HG03457 (cell line): ENCODE data around the gene CFTR.
"Not testable (repeated sequence)": the region's sequence is repeated elsewhere in the genome, so short reads cannot be mapped to it uniquely, and the experiment has no call there.

ENCODE experiments used
- ATAC-seq: cut with Tn5 transposase; IDR thresholded peaks from one replicate; pipeline ENCODE4 v1.9.1; 2021; ENCODE audit warnings: moderate number of reproducible peaks; ENCODE audit not compliant: unreplicated experiment

Gene CFTR

DNA sequence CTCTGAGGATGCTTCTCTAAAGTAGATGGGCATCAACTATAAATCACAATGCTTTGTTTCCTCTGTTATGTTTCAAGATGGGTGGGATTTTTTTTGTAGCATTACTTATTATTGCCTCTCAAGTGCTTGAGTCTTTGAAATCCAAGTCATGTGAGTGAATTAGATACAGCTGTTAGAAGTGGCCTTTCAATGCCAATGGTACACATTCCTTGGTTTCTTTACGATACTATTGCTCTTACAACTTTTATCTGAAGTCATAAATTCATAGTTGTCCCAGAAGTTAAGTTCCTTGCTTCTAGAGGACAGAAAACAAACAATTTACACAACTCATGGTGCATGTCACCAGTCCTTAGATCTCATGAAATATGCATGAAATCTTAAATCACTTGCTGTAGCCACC, 15.5 kb downstream of the CFTR start:
- no peak for ATAC-seq

DNA sequence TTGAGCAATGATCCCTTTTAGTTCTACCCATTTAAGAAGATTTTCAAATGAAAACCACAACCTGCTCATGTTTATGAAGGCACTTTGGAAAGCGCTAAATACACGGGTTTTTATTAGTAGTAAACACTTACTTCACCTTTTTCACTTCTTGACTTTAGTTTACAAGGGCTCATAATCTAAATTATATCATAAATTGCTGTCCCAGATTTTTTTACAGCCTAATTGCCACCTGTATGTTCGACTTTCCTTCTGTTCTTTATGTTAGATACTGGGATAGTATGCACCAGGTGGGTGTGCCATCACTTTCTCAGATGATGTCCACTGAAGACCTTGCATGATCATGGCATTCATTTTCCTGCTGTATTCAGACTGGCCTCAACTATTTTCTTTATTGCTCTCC, 22.5 kb downstream of the CFTR start:
- ATAC-seq: no peak

DNA sequence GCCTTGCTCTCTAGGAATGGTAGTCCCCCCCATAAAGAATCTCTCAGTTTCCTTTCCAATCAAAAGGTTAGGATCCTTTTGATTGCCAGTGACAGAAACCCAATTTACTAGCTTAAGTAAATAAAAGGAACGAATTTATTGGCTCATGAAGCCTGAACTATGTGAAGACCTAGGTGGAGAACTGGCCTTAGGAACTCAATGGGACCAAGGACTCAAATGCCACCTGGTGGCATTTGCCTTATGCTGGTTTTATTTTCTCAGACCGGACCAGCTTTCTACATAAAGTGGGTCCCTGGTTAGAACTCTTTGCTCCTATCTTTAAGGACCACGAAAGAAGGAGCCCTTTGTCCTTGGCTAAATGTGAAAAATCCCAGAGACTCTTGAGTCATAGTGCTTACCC, 25.4 kb downstream of the CFTR start:
- no peak for ATAC-seq

DNA sequence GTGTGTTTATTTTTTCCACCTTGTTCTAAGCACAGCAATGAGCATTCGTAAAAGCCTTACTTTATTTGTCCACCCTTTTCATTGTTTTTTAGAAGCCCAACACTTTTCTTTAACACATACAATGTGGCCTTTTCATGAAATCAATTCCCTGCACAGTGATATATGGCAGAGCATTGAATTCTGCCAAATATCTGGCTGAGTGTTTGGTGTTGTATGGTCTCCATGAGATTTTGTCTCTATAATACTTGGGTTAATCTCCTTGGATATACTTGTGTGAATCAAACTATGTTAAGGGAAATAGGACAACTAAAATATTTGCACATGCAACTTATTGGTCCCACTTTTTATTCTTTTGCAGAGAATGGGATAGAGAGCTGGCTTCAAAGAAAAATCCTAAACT, 28.9 kb downstream of the CFTR start:
- no peak for ATAC-seq

DNA sequence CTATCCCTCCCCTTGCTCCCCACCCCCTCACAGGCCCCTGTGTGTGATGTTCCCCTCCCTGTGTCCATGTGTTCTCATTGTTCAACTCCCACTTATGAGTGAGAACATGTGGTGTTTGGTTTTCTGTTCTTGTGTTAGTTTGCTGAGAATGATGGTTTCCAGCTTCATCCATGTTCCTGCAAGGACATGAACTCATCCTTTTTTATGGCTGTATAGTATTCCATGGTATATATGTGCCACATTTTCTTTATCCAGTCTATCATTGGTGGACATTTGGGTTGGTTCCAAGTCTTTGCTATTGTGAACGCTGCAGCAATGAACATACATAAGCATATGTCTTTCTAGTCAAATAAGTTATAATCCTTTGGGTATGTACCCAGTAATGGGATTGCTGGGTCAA, 37.4 kb downstream of the CFTR start:
- ATAC-seq: not testable (repeated sequence)

DNA sequence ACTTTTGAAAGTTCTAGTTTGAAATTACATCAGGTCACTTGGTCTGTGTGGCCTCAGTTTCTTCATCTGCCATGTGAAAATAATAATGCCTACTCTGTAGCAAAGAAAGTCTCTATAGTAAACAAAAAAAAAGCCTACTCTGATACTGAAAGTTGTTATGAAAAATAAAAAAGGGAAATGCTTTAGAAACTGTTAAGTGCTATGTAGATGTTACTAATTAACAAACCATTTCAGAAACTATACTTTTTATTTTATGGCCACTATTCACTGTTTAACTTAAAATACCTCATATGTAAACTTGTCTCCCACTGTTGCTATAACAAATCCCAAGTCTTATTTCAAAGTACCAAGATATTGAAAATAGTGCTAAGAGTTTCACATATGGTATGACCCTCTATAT, 50.6 kb downstream of the CFTR start:
- ATAC-seq: no peak

DNA sequence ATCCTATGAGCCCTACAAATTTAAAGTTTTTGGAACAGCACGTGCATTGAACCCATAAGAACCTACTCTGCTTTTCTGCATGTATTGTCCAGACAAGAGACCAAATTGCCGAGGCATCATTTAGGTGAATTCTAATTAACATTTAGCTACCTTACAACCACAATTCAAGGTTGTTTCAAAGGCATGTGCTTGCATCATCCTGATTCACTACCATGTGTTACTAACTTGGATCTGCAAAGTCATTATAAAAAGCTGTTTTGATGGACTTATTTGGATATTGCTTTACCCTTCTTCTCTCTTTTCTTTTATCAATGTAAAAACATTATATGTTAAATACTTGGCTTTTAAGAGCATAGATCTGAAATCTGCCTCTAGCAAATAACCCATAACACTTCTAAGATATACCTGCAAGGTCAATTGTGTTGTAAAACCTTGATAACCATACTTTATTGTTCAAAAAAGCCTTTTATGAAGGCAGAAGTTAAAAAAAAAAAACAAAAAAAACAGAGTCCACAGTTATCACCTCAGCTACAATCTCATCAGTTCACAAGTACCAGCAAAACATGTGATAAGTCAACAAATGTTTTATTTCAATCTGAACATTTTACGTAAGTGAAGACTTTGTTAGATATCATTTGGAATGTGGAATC, 51.9 kb downstream of the CFTR start:
- no peak for ATAC-seq

DNA sequence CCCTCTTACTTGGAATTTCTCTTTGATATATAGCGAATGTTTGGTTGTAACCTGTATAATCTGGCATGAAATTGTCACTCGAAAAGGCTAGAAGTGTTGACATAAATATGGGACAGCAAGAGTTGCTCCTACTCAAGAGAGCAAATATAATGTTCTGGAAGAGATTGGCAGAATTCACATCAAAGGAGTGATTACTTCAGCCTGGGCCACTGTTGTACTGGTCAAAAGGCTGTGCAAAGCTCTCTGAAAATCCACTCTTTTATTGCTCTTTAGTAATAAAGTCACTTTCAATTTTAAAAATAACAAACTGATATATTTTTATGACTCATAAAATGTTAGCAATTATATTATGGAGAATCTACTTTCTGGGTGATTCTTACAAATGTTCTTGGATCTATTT, 58.2 kb downstream of the CFTR start:
- no peak for ATAC-seq

DNA sequence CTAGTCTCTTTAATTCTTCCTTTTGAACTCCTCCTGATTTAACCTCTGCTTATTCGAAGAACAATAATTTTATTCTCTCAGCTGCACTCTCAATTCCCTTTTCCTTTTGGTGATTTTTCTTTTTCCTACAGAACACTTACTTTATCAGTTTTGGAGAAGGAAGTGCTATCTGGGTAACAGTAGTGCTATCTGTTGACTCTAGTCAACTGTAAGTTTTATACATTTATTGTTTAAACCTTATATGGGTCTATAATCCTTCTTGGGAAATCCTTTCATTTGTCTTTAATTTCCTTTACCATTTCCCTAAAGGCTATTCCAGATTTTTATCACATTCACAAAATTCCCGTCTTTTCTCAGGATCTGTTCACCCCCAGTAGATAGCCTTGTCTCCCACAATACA, 64.2 kb downstream of the CFTR start:
- no peak for ATAC-seq

DNA sequence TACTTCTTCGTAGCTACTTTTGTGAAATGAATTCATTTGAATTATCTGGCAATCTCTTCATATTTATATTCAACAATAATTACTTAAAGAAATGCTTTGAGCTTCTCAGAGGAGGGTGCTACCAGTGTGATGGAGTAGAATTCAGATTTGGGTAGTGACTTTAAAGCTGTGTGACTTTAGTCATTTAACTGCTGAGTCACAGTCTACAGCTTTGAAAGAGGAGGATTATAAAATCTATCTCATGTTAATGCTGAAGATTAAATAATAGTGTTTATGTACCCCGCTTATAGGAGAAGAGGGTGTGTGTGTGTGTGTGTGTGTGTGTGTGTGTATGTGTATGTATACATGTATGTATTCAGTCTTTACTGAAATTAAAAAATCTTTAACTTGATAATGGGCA, 68.2 kb downstream of the CFTR start:
- no peak for ATAC-seq

DNA sequence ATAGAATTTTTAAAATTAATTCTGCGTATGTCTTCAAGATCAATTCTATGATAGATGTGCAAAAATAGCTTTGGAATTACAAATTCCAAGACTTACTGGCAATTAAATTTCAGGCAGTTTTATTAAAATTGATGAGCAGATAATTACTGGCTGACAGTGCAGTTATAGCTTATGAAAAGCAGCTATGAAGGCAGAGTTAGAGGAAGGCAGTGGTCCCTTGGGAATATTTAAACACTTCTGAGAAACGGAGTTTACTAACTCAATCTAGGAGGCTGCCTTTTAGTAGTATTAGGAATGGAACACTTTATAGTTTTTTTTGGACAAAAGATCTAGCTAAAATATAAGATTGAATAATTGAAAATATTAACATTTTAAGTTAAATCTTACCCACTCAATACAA, 70.8 kb downstream of the CFTR start:
- no peak for ATAC-seq

DNA sequence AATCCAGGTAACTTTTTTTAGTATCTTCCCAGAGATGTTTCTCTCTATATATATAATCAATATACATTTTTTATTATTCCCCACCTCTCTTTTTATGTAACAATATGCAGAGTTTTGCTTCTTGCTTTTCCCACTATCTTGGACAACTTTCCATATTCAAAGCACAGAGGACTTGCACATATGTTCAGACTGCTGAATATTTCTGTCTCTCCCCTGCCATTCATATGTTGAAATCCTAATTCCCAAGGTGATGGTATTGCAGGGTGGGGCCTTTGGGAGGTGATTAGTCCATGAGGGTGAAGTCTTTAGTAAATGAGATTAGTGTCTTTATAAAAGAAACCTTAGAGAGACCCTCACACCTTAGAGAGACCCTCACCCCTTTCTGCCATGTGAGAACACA, 72.8 kb downstream of the CFTR start:
- no peak for ATAC-seq

DNA sequence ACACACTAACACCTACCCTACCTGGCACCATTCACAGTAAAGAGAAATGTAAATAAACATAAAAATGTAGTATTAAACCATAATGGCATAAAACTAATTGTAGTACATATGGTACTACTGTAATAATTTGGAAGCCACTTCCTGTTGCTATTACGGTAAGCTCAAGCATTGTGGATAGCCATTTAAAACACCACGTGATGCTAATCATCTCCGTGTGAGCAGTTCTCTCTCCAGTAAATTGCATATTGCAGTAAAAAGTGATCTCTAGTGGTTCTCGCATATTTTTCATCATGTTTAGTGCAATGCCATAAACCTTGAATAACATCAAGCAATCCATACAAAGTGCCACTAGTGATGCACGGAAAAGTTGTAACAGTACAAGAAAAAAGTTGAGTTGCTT, 75.4 kb downstream of the CFTR start:
- ATAC-seq: no peak

DNA sequence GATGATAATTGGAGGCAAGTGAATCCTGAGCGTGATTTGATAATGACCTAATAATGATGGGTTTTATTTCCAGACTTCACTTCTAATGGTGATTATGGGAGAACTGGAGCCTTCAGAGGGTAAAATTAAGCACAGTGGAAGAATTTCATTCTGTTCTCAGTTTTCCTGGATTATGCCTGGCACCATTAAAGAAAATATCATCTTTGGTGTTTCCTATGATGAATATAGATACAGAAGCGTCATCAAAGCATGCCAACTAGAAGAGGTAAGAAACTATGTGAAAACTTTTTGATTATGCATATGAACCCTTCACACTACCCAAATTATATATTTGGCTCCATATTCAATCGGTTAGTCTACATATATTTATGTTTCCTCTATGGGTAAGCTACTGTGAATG, 79.6 kb downstream of the CFTR start:
- ATAC-seq: no peak

DNA sequence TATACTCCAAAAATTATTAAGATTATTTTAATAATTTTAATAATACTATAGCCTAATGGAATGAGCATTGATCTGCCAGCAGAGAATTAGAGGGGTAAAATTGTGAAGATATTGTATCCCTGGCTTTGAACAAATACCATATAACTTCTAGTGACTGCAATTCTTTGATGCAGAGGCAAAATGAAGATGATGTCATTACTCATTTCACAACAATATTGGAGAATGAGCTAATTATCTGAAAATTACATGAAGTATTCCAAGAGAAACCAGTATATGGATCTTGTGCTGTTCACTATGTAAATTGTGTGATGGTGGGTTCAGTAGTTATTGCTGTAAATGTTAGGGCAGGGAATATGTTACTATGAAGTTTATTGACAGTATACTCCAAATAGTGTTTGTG, 80.2 kb downstream of the CFTR start:
- ATAC-seq: no peak

DNA sequence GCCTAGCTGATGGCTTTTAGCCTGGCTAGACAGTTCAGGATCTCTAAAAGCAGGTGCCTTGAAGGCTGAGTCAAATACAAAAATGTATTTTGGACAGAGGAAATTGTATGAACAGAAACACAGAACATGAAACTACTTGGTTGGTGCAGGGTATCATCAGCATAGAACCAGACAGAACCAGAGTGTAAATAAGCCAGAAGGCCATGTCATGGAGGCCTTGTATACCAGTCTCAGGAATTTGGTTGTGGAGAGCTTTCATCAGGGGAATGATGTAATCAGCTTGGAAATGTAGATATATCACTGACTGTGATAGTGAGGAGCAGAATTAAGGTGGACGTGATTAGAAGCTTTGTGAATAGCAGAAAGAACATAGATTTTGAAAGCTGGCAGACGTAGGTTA, 82.9 kb downstream of the CFTR start:
- no peak for ATAC-seq

DNA sequence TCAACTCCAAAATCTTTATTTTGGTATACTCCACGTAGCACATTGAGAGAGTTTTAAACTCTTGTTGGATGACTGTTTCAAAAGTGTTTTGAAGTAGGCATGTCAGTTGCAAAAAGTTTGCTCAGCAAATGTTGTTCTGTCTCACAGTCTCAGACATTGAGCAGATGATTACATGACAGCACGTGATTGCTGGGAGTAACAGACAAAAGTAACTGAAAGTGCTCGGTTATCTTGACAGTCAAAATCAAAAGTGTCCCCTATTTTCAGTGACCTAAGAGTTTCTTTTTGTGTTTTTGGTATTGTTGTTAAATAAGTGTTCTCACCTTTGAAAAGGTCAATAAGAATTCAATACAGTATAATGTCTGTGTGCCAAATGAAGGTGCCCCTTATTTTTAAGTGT, 84.3 kb downstream of the CFTR start:
- ATAC-seq: no peak

DNA sequence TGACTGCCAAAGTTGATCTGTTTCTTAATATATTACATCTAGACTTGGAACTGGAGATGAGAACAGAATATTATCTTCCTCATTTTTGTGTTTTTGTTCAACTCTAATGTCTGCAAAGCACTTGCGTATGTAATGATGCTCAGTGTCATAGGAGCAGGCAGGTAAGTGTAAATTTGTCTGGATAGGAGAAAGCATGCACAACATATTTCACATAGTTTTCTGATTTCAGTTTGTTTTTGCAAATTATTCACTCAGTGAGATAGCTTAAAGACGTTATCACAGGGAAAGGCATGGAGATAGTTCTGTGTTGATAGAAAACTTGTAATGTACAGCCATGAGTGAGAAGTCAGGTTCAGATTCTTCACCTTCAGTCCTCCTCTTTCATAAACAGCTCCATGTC, 84.8 kb downstream of the CFTR start:
- ATAC-seq: no peak

DNA sequence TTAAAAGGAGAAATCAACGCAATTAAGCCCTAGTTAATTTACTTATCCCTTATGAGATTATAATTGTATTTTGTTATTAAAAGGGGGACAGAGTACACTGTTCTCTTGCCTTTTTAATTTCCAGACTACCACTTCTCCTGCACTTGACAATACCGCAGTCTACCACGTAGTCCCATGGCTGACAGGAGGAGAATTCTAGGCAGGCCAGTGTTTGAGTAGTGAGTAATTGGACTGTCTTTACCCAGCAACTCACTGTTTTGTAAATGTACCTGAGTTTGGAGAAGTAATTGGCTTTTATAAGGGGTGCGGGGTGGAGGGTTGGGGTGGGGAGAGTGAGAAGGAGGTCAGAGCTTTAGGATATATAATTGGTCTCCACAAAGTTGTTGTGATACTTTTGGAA, 85.4 kb downstream of the CFTR start:
- ATAC-seq: no peak

DNA sequence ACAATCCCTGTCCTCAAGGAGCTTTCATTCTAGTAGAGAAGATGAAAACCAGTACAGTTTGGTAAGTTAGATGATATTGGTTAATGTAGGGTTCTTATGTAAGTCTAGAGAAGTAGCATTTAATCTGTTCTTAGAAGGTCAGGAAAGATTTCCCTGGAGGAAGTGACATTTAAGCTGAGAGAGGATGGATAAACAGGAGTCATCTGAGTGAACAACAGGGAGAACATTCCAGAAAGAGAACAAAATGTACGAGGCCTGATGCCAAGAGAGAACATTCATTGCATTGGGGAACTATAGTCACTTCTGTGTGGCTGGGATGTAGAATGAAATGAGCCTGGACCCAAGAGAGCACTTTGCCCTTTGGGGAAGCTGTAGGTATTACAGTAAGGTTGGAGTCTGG, 88.0 kb downstream of the CFTR start:
- no peak for ATAC-seq

DNA sequence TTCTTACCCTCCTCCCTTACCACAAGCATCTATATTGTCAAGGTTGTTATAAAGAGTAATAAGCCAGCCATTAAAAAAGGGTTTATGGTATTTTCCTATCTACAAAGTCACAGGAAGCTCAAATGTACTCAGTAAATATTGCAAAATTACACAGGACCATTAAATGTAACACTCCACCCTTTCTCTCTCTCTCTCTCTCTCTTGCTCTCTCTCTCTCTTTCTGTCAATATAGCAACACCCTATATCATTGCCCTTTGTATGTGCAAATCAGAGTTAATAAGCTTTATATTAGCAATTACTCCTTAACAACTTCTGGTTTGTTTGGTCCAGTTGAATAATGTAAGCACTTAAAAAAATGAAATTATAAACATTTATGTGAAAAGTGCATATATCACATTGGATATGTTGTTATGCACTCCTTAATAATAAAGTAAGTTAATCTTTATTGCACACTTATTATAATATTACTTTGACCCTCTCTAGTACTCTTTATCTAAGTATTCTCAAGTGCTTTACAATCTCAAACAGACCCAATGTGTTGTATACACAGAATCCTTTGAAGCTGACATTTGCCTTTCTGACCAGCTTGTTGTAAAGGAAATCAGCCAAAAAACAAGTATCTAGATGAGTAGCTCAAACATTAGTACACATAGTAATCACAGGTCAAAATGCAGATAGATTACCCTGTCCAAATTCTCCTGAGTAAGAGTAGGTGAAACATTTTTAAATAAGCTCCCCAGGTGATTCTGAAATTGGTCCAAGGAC, 93.2 kb downstream of the CFTR start:
- no peak for ATAC-seq

DNA sequence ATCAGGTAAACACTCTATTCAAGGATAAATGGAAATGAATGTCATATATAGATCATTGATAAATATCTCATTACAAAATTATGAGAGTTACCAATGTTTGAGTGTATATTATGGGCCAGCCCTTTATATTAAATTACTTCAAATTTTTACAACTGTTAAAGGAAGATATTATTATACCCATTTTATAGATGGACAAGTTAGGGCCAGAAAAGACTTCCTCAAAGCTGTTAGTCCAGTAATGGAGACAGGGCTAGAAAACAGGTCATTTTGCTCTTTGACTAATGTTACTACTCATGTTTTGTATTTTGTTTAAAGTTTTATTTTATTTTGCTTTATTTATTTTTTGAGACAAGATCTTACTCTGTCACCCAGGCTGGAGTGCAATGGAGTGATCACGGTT, 101.6 kb downstream of the CFTR start:
- no peak for ATAC-seq

DNA sequence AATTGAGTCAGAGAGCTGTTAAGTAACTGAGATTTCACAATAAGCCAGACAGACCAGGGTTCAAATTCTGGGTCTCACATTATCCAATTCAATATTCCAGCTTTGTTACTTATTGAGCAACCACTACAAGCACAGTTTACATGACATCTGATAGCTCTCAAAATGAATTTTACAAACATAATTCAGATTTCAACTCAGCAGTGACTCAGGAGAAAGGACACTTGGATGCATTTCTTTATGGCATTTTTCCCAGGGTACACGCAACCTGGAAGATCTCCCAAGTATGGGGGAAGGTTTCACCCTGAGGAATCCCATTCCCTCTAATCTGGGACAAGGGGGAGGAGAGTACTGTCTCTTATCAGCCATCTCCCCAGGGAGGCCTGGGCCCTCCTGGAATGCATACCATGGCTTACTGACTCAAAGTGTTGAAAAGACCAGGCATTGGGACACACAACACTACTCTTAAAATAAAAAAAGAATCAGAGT, 102.4 kb downstream of the CFTR start:
- no peak for ATAC-seq
